IMR-90 (cell line): ENCODE results near the gene KDM8. TPM values are rescaled to one million over a fixed set of nuclear protein-coding genes. Genes with fewer than 3 reads are reported as not detected.

ENCODE experiments used
- ATAC-seq: fragments of 200-7000 bp; cut with Tn5 transposase; 2 replicates; pipeline ENCODE4 v1.9.1; 2020; ENCODE audit warnings: low read depth, mild to moderate bottlenecking, moderate library complexity
- BruUV-seq: library from RNA; stranded (reverse); fragments of 400-500 nt; replicated peaks from 2 replicates; lab custom pipeline; 2021; lab: Mats Ljungman, UMichigan
- CTCF ChIA-PET: fragments of 300-600 bp; formaldehyde crosslinking; extraction: SDS; loops from one replicate; lab custom pipeline; 2021; ENCODE audit warnings: antibody characterized with exemption; lab: Yijun Ruan, JAX
- POLR2A ChIA-PET: fragments of 300-600 bp; sonication (Branson Sonifier 250); formaldehyde crosslinking; loops from one replicate; lab custom pipeline; 2022; ENCODE audit warnings: antibody characterized with exemption; ENCODE audit not compliant: unreplicated experiment; lab: Charles Lee
- DNase-seq: peaks from one replicate; pipeline ENCODE4 v3.0.0; 2013
- H2AFZ ChIP-seq: replicated peaks from 2 replicates; pipeline ENCODE3; 2013; ENCODE audit warnings: low read length, mild to moderate bottlenecking; ENCODE audit not compliant: poor library complexity
- H2AK5ac ChIP-seq: 2 replicates; pipeline ENCODE4 v1.6.1; 2013; ENCODE audit warnings: low read depth, low read length, inconsistent platforms
- H2AK9ac ChIP-seq: replicated peaks from 2 replicates; pipeline ENCODE3; 2013; ENCODE audit warnings: mild to moderate bottlenecking, low read depth, low read length, moderate library complexity; ENCODE audit not compliant: poor library complexity
- H2BK120ac ChIP-seq: 2 replicates; pipeline ENCODE4 v1.6.1; 2013; ENCODE audit warnings: low read depth, low read length, inconsistent platforms
- H2BK15ac ChIP-seq: 3 replicates; pipeline ENCODE4 v1.6.1; 2013; ENCODE audit warnings: low read depth, low read length, inconsistent platforms
- H2BK20ac ChIP-seq: 2 replicates; pipeline ENCODE4 v1.6.1; 2013; ENCODE audit warnings: low read depth, mild to moderate bottlenecking, inconsistent platforms, low read length, moderate library complexity
- H2BK5ac ChIP-seq: 2 replicates; pipeline ENCODE4 v1.6.1; 2013; ENCODE audit warnings: mild to moderate bottlenecking, low read depth, low read length, inconsistent platforms; ENCODE audit not compliant: poor library complexity, severe bottlenecking
- H3K14ac ChIP-seq: replicated peaks from 2 replicates; pipeline ENCODE4 v1.6.1; 2013; ENCODE audit warnings: low read depth, low read length, inconsistent platforms
- H3K18ac ChIP-seq: 2 replicates; pipeline ENCODE4 v1.6.1; 2013; ENCODE audit warnings: low read depth, low read length, control low read depth
- H3K23ac ChIP-seq: 2 replicates; pipeline ENCODE4 v1.6.1; 2013; ENCODE audit warnings: low read depth, low read length, inconsistent platforms
- H3K27ac ChIP-seq: 2 replicates; pipeline ENCODE4 v1.5.1; 2013; ENCODE audit warnings: mild to moderate bottlenecking, control low read depth, low read length; ENCODE audit not compliant: insufficient read depth
- H3K27me3 ChIP-seq: 2 replicates; pipeline ENCODE4 v1.6.1; 2013; ENCODE audit warnings: low read length; ENCODE audit not compliant: control insufficient read depth, insufficient read depth
- H3K36me3 ChIP-seq: 2 replicates; pipeline ENCODE4 v1.6.1; 2013; ENCODE audit warnings: low read length, mixed read lengths; ENCODE audit not compliant: control insufficient read depth, insufficient read depth
- H3K4ac ChIP-seq: 2 replicates; pipeline ENCODE4 v1.6.1; 2013; ENCODE audit warnings: low read depth, low read length, inconsistent platforms
- H3K4me1 ChIP-seq: 2 replicates; pipeline ENCODE4 v1.6.1; 2013; ENCODE audit warnings: low read length, mixed read lengths; ENCODE audit not compliant: control insufficient read depth, insufficient read depth
- H3K4me2 ChIP-seq: 2 replicates; pipeline ENCODE4 v1.6.1; 2013; ENCODE audit warnings: low read depth, mild to moderate bottlenecking, control low read depth, low read length, moderate library complexity
- H3K4me3 ChIP-seq: 2 replicates; pipeline ENCODE4 v1.5.1; 2013; ENCODE audit warnings: low read depth, mild to moderate bottlenecking, control low read depth, low read length, moderate library complexity; ENCODE audit not compliant: insufficient read depth
- H3K56ac ChIP-seq: 2 replicates; pipeline ENCODE4 v1.6.1; 2013; ENCODE audit warnings: low read length, inconsistent platforms; ENCODE audit not compliant: insufficient read depth; ENCODE audit errors: extremely low read depth
- H3K79me1 ChIP-seq, 2 experiments: 2 replicates each; pipeline ENCODE4 v1.6.1; 2013; ENCODE audit warnings: low read length in 2 of 2, inconsistent platforms in 1 of 2, low read depth in 1 of 2
- H3K9ac ChIP-seq: 2 replicates; pipeline ENCODE4 v1.6.1; 2013; ENCODE audit warnings: low read depth, low read length, control low read depth
- H3K9me1 ChIP-seq: 2 replicates; pipeline ENCODE4 v1.6.1; 2013; ENCODE audit warnings: low read length, inconsistent platforms; ENCODE audit not compliant: insufficient read depth
- H3K9me3 ChIP-seq: 2 replicates; pipeline ENCODE4 v1.6.1; 2013; ENCODE audit warnings: low read length; ENCODE audit not compliant: control insufficient read depth, insufficient read depth
- H4K20me1 ChIP-seq: 2 replicates; pipeline ENCODE4 v1.6.1; 2013; ENCODE audit warnings: low read length, inconsistent platforms; ENCODE audit not compliant: insufficient read depth
- H4K5ac ChIP-seq: 2 replicates; pipeline ENCODE4 v1.6.1; 2013; ENCODE audit warnings: mild to moderate bottlenecking, low read depth, low read length, control low read depth
- H4K8ac ChIP-seq, 2 experiments: 2 replicates each; pipeline ENCODE4 v1.6.1; 2013; ENCODE audit warnings: low read depth in 2 of 2, low read length in 2 of 2, control low read depth in 1 of 2, inconsistent platforms in 1 of 2
- H4K91ac ChIP-seq: 2 replicates; pipeline ENCODE4 v1.6.1; 2013; ENCODE audit warnings: low read depth, low read length, inconsistent platforms; ENCODE audit not compliant: insufficient read depth
- BHLHE40 ChIP-seq: fragments of 150-350 bp; IDR thresholded peaks from 2 replicates; pipeline ENCODE4 v1.6.1; 2016; ENCODE audit warnings: mild to moderate bottlenecking, low read depth, low read length
- CHD1 ChIP-seq: IDR thresholded peaks from 2 replicates; pipeline ENCODE4 v1.6.1; 2012; ENCODE audit warnings: low read depth, low read length, improper control_type of control experiment
- FOS ChIP-seq: fragments of 150-350 bp; IDR thresholded peaks from 2 replicates; pipeline ENCODE4 v1.6.1; 2016; ENCODE audit warnings: low read depth, low read length
- MAFK ChIP-seq: IDR thresholded peaks from 2 replicates; pipeline ENCODE4 v1.6.1; 2012; ENCODE audit warnings: low read depth, low read length, improper control_type of control experiment
- MAZ ChIP-seq: IDR thresholded peaks from 2 replicates; pipeline ENCODE4 v1.6.1; 2012; ENCODE audit warnings: low read depth, mild to moderate bottlenecking, low read length, improper control_type of control experiment, moderate library complexity, borderline replicate concordance
- MXI1 ChIP-seq: IDR thresholded peaks from 2 replicates; pipeline ENCODE4 v1.6.1; 2012; ENCODE audit warnings: low read depth, mild to moderate bottlenecking, low read length, moderate library complexity, borderline replicate concordance
- NFE2L2 ChIP-seq: fragments of 150-350 bp; IDR thresholded peaks from 2 replicates; pipeline ENCODE4 v1.6.1; 2016; ENCODE audit warnings: low read depth, mild to moderate bottlenecking, low read length
- POLR2A ChIP-seq: IDR thresholded peaks from 2 replicates; pipeline ENCODE4 v1.6.1; 2012; ENCODE audit warnings: mild to moderate bottlenecking, low read depth, low read length
- RCOR1 ChIP-seq: IDR thresholded peaks from 2 replicates; pipeline ENCODE4 v1.6.1; 2012; ENCODE audit warnings: mild to moderate bottlenecking, low read length, improper control_type of control experiment; ENCODE audit not compliant: insufficient replicate concordance
- SMC3 ChIP-seq: fragments of 150-350 bp; IDR thresholded peaks from 2 replicates; pipeline ENCODE4 v1.6.1; 2016; ENCODE audit warnings: low read depth, mild to moderate bottlenecking, antibody characterized with exemption, low read length, moderate library complexity
- WGBS, 2 experiments: methylation state at CpG; one replicate each; pipeline versions ENCODE4 v1.1.5 to v1.1.7; 2013; ENCODE audit warnings: missing lambda C conversion rate in 2 of 2; ENCODE audit not compliant: insufficient read length in 1 of 2; ENCODE audit errors: extremely low coverage in 2 of 2; 5-methylcytosine and 5-hydroxymethylcytosine counted together
- dilution Hi-C: fragments of 300-500 bp; cut with HindIII; formaldehyde crosslinking; loops from one replicate; pipeline ENCODE4 v1.14.3; 2018; ENCODE audit warnings: low sequenced_read_pairs; ENCODE audit not compliant: unreplicated experiment
- in situ Hi-C: fragments of 300-500 bp; cut with MboI; formaldehyde crosslinking; loops from 3 replicates; pipeline ENCODE4 v1.14.3; 2019; ENCODE audit warnings: low sequenced_read_pairs, inconsistent platforms, mixed read lengths
- intact Hi-C: fragments of 100-400 bp; cut with micrococcal nuclease; formaldehyde crosslinking; loops from 2 replicates; pipeline ENCODE4 v1.10.0; 2022
- polyA plus RNA-seq, 3 experiments: library from polyadenylated mRNA; depleted of rRNA; stranded (reverse); fragments of >200 nt; gene quantifications; 2 replicates each; pipeline ENCODE4 v1.2.3, GENCODE V29; 2012; ENCODE audit warnings: low replicate concordance in 1 of 3
- total RNA-seq: library from RNA; depleted of rRNA; stranded (reverse); fragments of >200 nt; gene quantifications from 2 replicates; pipeline ENCODE4 v1.2.3, GENCODE V29; 2012
- TF ChIP-seq, protein P1 (sequence below): fragments of 150-350 bp; IDR thresholded peaks from 2 replicates; pipeline ENCODE4 v1.6.1; 2017; ENCODE audit warnings: mild to moderate bottlenecking, antibody characterized with exemption, low read length, low read depth

The KDM8 gene
- total and polyA plus RNA-seq, 2 of the 4 experiments (the other 2 are of a cell fraction) = 3.2 to 3.8 TPM

- H3K9ac ChIP-seq = no peak overlapping the region
- no peak overlapping the region for H2BK120ac ChIP-seq
- H2AK9ac ChIP-seq = no peak overlapping the region
- no peak overlapping the region for H3K4me2 ChIP-seq
- in situ Hi-C loops = no loop called here
- ChIA-PET POLR2A (no interaction called here), CTCF (interaction anchor here (1.0 kb wide), 1 partner anchor 30 kb away, joined by 4 read pairs; no protein-coding TSS in a partner anchor)
- H2AFZ ChIP-seq = no peak overlapping the region
- intact Hi-C loops = no loop called here
- no peak overlapping the region for H2AK5ac ChIP-seq
- DNase-seq (no peak), ATAC-seq (no peak)
- no peak overlapping the region for H2BK20ac ChIP-seq
- WGBS, 2 experiments = 100% methylated on average over 1 of the region's 3 CpGs; no CpG with 5 or more reads in 1 of the 2 experiments
- peaks cover 11 to 21% of the 10 kb centered on the region in 2 experiments; a peak in 2 of 4 replicates for H3K79me1 ChIP-seq
- H4K8ac ChIP-seq = no peak overlapping the region
- no peak overlapping the region for H3K18ac ChIP-seq
- TF ChIP-seq CHD1 (no peak), MAZ (no peak), BHLHE40 (no peak), POLR2A (no peak), NFE2L2 (no peak), MAFK (no peak), RCOR1 (no peak), SMC3 (no peak), FOS (no peak), MXI1 (no peak)
- TF ChIP-seq, protein P1, sequence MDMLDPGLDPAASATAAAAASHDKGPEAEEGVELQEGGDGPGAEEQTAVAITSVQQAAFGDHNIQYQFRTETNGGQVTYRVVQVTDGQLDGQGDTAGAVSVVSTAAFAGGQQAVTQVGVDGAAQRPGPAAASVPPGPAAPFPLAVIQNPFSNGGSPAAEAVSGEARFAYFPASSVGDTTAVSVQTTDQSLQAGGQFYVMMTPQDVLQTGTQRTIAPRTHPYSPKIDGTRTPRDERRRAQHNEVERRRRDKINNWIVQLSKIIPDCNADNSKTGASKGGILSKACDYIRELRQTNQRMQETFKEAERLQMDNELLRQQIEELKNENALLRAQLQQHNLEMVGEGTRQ = no peak
- H3K23ac ChIP-seq = no peak overlapping the region
- H3K9me1 ChIP-seq = peaks cover 3% of the 10 kb centered on the region; the same call in 1 of the 2 replicates
- no peak overlapping the region for H3K4ac ChIP-seq
- no peak overlapping the region for H3K4me3 ChIP-seq
- no peak overlapping the region for H2BK5ac ChIP-seq
- no peaks in the 10 kb centered on the region for H3K27me3 ChIP-seq
- H3K9me3 ChIP-seq = no peaks in the 10 kb centered on the region
- dilution Hi-C loops = no loop called here
- H4K91ac ChIP-seq = no peak overlapping the region
- no peak overlapping the region for H3K27ac ChIP-seq
- no peaks in the 10 kb centered on the region for H3K4me1 ChIP-seq
- H4K5ac ChIP-seq = no peak overlapping the region
- peaks cover 10% of the 10 kb centered on the region for H3K36me3 ChIP-seq
- no peak overlapping the region for H2BK15ac ChIP-seq
- H4K20me1 ChIP-seq = no peaks in the 10 kb centered on the region
- no peak overlapping the region for H3K14ac ChIP-seq
- H3K56ac ChIP-seq = no peak overlapping the region
- BruUV-seq = no TSS peak
Measured at GRCh38 chr16:27208796-27209195, 5.5 kb downstream of the KDM8 start.
